ENCODE results near the gene ENKUR. TPM values are rescaled to one million over a fixed set of nuclear protein-coding genes. Genes with fewer than 3 reads are reported as not detected.

Gene ENKUR
- total and polyA plus RNA-seq, 2 experiments from 2014 or later, result 0.44 TPM; not detected in 1

DNA sequence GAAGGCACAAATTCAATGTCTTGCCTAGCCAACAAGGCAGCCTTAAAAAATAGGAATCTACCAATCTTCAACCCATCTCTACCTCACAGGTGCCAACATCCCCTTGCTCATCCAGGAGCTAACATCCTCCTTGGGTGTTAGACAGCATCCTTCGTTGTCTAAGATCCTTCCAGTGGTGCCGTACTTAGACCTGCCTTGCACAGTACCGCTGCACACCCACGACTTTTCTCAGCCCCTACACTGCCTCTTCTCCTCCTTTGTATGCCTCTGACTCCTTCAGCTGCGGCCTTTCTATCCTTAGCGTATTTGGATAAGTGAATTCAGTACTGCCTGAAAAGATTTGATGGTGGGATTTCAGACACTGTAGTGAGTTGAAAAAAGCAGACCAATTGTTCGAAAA, 47.6 kb downstream of the ENKUR start (continued):
- TF ChIP-seq, protein P1, sequence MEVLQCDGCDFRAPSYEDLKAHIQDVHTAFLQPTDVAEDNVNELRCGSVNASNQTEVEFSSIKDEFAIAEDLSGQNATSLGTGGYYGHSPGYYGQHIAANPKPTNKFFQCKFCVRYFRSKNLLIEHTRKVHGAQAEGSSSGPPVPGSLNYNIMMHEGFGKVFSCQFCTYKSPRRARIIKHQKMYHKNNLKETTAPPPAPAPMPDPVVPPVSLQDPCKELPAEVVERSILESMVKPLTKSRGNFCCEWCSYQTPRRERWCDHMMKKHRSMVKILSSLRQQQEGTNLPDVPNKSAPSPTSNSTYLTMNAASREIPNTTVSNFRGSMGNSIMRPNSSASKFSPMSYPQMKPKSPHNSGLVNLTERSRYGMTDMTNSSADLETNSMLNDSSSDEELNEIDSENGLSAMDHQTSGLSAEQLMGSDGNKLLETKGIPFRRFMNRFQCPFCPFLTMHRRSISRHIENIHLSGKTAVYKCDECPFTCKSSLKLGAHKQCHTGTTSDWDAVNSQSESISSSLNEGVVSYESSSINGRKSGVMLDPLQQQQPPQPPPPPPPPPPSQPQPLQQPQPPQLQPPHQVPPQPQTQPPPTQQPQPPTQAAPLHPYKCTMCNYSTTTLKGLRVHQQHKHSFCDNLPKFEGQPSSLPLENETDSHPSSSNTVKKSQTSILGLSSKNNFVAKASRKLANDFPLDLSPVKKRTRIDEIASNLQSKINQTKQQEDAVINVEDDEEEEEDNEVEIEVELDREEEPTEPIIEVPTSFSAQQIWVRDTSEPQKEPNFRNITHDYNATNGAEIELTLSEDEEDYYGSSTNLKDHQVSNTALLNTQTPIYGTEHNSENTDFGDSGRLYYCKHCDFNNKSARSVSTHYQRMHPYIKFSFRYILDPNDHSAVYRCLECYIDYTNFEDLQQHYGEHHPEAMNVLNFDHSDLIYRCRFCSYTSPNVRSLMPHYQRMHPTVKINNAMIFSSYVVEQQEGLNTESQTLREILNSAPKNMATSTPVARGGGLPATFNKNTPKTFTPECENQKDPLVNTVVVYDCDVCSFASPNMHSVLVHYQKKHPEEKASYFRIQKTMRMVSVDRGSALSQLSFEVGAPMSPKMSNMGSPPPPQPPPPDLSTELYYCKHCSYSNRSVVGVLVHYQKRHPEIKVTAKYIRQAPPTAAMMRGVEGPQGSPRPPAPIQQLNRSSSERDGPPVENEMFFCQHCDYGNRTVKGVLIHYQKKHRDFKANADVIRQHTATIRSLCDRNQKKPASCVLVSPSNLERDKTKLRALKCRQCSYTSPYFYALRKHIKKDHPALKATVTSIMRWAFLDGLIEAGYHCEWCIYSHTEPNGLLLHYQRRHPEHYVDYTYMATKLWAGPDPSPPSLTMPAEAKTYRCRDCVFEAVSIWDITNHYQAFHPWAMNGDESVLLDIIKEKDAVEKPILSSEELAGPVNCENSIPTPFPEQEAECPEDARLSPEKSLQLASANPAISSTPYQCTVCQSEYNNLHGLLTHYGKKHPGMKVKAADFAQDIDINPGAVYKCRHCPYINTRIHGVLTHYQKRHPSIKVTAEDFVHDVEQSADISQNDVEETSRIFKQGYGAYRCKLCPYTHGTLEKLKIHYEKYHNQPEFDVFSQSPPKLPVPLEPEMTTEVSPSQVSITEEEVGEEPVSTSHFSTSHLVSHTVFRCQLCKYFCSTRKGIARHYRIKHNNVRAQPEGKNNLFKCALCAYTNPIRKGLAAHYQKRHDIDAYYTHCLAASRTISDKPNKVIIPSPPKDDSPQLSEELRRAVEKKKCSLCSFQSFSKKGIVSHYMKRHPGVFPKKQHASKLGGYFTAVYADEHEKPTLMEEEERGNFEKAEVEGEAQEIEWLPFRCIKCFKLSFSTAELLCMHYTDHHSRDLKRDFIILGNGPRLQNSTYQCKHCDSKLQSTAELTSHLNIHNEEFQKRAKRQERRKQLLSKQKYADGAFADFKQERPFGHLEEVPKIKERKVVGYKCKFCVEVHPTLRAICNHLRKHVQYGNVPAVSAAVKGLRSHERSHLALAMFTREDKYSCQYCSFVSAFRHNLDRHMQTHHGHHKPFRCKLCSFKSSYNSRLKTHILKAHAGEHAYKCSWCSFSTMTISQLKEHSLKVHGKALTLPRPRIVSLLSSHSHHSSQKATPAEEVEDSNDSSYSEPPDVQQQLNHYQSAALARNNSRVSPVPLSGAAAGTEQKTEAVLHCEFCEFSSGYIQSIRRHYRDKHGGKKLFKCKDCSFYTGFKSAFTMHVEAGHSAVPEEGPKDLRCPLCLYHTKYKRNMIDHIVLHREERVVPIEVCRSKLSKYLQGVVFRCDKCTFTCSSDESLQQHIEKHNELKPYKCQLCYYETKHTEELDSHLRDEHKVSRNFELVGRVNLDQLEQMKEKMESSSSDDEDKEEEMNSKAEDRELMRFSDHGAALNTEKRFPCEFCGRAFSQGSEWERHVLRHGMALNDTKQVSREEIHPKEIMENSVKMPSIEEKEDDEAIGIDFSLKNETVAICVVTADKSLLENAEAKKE (CRISPR knock-in tag; IDR thresholded peaks at IDR 0.05), result no peak
- no peak for TF ChIP-seq NANOG (IDR thresholded peaks at IDR 0.05; ENCODE audit: borderline replicate concordance)

DNA sequence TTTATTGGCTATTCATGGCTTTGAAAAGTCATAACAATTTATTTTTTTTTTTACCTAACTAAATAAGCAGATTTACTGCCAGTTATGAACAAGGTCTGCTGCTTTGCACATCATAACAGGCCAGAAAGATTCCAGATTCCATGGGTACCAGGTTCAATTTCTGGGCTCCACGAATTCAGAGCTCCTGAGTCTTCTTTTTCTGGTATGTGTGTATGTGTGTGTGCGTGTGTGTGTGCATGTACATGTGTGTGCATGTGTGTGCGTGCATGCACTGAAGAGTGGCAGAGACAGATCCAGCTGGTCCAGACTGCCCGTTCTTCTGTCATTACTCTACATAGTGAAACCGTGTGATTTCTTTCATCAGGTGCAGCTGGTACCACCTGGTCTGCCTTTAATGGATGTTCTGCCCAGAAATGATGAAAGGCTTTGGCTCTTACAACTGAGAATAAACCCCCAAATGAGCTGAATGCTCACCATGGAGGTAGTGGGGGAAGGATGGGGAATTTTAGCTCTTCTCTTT, 48.9 kb downstream of the ENKUR start:
- H3K9me3 Mint-ChIP-seq, result no peaks in the 10 kb centered on the region
- no peaks in the 10 kb centered on the region for H3K36me3 ChIP-seq (ENCODE audit: insufficient read depth)
- no peaks in the 10 kb centered on the region for H3K4me1 ChIP-seq (ENCODE audit: insufficient read depth)
- H4K20me1 ChIP-seq (replicated peaks; ENCODE audit: insufficient read depth), result no peaks in the 10 kb centered on the region
- no peak for ATAC-seq
- TF ChIP-seq, protein P2, sequence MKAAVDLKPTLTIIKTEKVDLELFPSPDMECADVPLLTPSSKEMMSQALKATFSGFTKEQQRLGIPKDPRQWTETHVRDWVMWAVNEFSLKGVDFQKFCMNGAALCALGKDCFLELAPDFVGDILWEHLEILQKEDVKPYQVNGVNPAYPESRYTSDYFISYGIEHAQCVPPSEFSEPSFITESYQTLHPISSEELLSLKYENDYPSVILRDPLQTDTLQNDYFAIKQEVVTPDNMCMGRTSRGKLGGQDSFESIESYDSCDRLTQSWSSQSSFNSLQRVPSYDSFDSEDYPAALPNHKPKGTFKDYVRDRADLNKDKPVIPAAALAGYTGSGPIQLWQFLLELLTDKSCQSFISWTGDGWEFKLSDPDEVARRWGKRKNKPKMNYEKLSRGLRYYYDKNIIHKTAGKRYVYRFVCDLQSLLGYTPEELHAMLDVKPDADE (IDR thresholded peaks at IDR 0.05), result no peak
- no peak for TF ChIP-seq CREB1 (CRISPR knock-in tag; IDR thresholded peaks at IDR 0.05; ENCODE audit: low read depth)
- TF ChIP-seq EZH2 (IDR thresholded peaks at IDR 0.05; ENCODE audit: low read depth, unreplicated experiment), result no peak
- TF ChIP-seq POLR2AphosphoS5 (IDR thresholded peaks at IDR 0.05; ENCODE audit: low read depth), result no peak
- no peak for TF ChIP-seq STAT1 (IDR thresholded peaks at IDR 0.05; ENCODE audit: unreplicated experiment)
- no peak for TF ChIP-seq ZNF331 (CRISPR knock-in tag; IDR thresholded peaks at IDR 0.05; ENCODE audit: low read depth)
- TF ChIP-seq JUNB (IDR thresholded peaks at IDR 0.05; ENCODE audit: unreplicated experiment), result no peak
- TF ChIP-seq, protein P3, sequence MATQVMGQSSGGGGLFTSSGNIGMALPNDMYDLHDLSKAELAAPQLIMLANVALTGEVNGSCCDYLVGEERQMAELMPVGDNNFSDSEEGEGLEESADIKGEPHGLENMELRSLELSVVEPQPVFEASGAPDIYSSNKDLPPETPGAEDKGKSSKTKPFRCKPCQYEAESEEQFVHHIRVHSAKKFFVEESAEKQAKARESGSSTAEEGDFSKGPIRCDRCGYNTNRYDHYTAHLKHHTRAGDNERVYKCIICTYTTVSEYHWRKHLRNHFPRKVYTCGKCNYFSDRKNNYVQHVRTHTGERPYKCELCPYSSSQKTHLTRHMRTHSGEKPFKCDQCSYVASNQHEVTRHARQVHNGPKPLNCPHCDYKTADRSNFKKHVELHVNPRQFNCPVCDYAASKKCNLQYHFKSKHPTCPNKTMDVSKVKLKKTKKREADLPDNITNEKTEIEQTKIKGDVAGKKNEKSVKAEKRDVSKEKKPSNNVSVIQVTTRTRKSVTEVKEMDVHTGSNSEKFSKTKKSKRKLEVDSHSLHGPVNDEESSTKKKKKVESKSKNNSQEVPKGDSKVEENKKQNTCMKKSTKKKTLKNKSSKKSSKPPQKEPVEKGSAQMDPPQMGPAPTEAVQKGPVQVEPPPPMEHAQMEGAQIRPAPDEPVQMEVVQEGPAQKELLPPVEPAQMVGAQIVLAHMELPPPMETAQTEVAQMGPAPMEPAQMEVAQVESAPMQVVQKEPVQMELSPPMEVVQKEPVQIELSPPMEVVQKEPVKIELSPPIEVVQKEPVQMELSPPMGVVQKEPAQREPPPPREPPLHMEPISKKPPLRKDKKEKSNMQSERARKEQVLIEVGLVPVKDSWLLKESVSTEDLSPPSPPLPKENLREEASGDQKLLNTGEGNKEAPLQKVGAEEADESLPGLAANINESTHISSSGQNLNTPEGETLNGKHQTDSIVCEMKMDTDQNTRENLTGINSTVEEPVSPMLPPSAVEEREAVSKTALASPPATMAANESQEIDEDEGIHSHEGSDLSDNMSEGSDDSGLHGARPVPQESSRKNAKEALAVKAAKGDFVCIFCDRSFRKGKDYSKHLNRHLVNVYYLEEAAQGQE (IDR thresholded peaks at IDR 0.05; ENCODE audit: unreplicated experiment), result no peak
- TF ChIP-seq EZH2phosphoT487 (IDR thresholded peaks at IDR 0.05; ENCODE audit: unreplicated experiment), result no peak
- no peak for TF ChIP-seq ZNF114 (CRISPR knock-in tag; IDR thresholded peaks at IDR 0.05)
- TF ChIP-seq NANOG (IDR thresholded peaks at IDR 0.05; ENCODE audit: borderline replicate concordance), result no peak
- TF ChIP-seq, protein P4, sequence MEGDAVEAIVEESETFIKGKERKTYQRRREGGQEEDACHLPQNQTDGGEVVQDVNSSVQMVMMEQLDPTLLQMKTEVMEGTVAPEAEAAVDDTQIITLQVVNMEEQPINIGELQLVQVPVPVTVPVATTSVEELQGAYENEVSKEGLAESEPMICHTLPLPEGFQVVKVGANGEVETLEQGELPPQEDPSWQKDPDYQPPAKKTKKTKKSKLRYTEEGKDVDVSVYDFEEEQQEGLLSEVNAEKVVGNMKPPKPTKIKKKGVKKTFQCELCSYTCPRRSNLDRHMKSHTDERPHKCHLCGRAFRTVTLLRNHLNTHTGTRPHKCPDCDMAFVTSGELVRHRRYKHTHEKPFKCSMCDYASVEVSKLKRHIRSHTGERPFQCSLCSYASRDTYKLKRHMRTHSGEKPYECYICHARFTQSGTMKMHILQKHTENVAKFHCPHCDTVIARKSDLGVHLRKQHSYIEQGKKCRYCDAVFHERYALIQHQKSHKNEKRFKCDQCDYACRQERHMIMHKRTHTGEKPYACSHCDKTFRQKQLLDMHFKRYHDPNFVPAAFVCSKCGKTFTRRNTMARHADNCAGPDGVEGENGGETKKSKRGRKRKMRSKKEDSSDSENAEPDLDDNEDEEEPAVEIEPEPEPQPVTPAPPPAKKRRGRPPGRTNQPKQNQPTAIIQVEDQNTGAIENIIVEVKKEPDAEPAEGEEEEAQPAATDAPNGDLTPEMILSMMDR (conservative IDR thresholded peaks at IDR 0.05; ENCODE audit: low read depth in 2 of 2), result no peak
- H3K79me2 ChIP-seq (replicated peaks; ENCODE audit: insufficient read depth), result no peaks in the 10 kb centered on the region
- H3K27ac Mint-ChIP-seq, result no peak overlapping the region
- H3K36me3 Mint-ChIP-seq (ENCODE audit: low read depth), result no peaks in the 10 kb centered on the region
- no peak overlapping the region for H3K4me2 ChIP-seq
- no peaks in the 10 kb centered on the region for H3K27me3 ChIP-seq (ENCODE audit: insufficient read depth)
- no peak overlapping the region for H3K27ac ChIP-seq (ENCODE audit: low read depth)
- H3K27me3 Mint-ChIP-seq (ENCODE audit: insufficient read depth, low read depth, poor library complexity), result peaks cover 3% of the 10 kb centered on the region
- no peak for DNase-seq (ENCODE audit: low spot score)
- H2AFZ ChIP-seq, result no peak overlapping the region
- no peak overlapping the region for H3K4me3 ChIP-seq
- no peaks in the 10 kb centered on the region for H3K4me1 Mint-ChIP-seq
- no peaks in the 10 kb centered on the region for H3F3A ChIP-seq (replicated peaks; ENCODE audit: low read depth)
- no peak overlapping the region for H3K4me3 Mint-ChIP-seq
- no peaks in the 10 kb centered on the region for H3K9me2 ChIP-seq (ENCODE audit: insufficient read depth)

Data from GM23338 (cell line).